GM21528 (cell line): Measurements from ENCODE around the gene ZNF749.
"Not testable (repeated sequence)": the region's sequence is repeated elsewhere in the genome, so short reads cannot be mapped to it uniquely, and the experiment has no call there.

Experiments
- ATAC-seq: cut with Tn5 transposase; IDR thresholded peaks from one replicate; pipeline ENCODE4 v1.9.1; 2021; ENCODE audit warnings: mild to moderate bottlenecking, moderate library complexity; ENCODE audit not compliant: unreplicated experiment, low FRiP score

Gene ZNF749

DNA sequence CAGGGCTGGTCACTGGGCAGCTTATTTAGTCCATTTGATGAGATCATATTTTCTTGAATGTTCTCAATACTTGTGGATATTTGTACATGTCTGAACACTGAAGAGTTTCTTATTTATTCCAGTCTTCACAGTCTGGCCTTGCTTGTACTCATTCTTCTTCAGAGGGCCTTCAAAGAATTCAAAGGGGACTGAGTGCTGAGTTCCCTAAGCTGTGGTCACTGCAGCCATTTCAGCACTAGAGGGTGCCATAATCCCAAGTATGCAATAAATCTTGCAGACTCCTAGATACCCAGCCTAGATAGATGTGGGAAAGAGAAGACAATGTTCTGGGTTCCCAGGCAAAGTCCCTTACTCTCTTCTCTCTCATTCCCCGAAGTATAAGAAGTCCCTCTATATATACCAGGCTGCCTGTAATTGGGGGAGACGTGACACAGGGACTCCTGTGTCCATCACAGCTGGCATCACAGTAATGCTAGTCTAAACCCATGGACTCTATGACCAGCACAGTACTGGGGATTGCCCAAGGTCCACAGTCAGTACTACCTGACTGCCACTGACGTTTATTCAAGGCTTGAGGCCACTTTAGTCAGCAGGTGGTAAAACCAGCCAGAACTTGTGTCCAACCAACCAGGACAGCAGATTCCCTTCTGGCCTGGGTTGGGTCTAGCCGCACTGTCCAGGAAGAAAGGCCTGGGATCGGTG is 30.7 kb downstream of the ZNF749 start:
- ATAC-seq = no peak

GRCh38 chr19:57466489-57466888 is 31.4 kb downstream of the ZNF749 start:
- no peak for ATAC-seq

DNA sequence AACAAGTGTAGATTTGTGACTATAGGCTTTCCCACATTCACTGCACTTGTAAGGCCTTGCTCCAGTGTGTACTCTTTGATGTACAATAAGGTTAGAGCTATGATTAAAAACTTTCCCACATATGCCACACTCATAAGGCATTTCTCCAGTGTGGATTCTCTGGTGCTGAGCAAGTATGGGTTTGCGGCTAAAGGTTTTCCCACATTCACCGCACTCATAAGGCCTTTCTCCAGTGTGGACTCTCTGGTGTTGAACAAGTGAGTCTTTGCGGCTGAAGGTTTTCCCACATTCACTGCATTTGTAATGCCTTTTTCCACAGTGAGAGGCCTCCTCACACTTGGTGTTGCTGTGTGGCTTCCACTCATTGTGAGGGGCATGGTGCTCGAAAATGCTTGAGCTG is 38.5 kb downstream of the ZNF749 start:
- no peak for ATAC-seq

- peak; percentile 96 for ATAC-seq
These were observed 42.3 kb downstream of the ZNF749 start, which contains the start of gene ZNF772 for GRCh38 chr19:57477191-57478008. ZNF772 (minus strand) TSS chr19:57477566; CDS start chr19:57477309, 257 bp downstream.

GRCh38 chr19:57487477-57488298 is 52.6 kb downstream of the ZNF749 start, which contains the start of gene ZNF419:
ZNF419 (plus strand) TSS chr19:57487750; CDS start chr19:57487951, 201 bp downstream.
- ATAC-seq = peak; percentile 91

- ATAC-seq = not testable (repeated sequence)
These were observed 53.1 kb downstream of the ZNF749 start for GRCh38 chr19:57488299-57488644.
